Astrocyte (in vitro differentiated cells and primary cell): Measurements from ENCODE around the gene MTX3. TPM values are rescaled to one million over a fixed set of nuclear protein-coding genes. Genes with fewer than 3 reads are reported as not detected.

ENCODE experiments used
- DNase-seq: peaks from one replicate; pipeline ENCODE4 v3.0.0-alpha.2; 2010; ENCODE audit warnings: low read depth
- FAIRE-seq: peaks from 2 replicates; lab custom pipeline; 2011; peaks lifted over from hg19 to GRCh38; lab: Jason Lieb, UNC
- H2AFZ ChIP-seq: 2 replicates; pipeline ENCODE4 v1.6.0; 2012; ENCODE audit warnings: low read depth, low read length, inconsistent platforms
- H3K27ac ChIP-seq: 2 replicates; pipeline ENCODE4 v1.5.1; 2011; ENCODE audit warnings: low read depth, low read length, inconsistent platforms
- H3K27me3 ChIP-seq: 2 replicates; pipeline ENCODE4 v1.6.0; 2011; ENCODE audit warnings: low read length, inconsistent platforms; ENCODE audit not compliant: insufficient read depth
- H3K36me3 ChIP-seq: 2 replicates; pipeline ENCODE4 v1.5.1; 2011; ENCODE audit warnings: low read length, inconsistent platforms; ENCODE audit not compliant: insufficient read depth
- H3K4me1 ChIP-seq: 2 replicates; pipeline ENCODE4 v1.5.1; 2011; ENCODE audit warnings: low read length, inconsistent platforms; ENCODE audit not compliant: insufficient read depth
- H3K4me2 ChIP-seq: 2 replicates; pipeline ENCODE4 v1.6.0; 2012; ENCODE audit warnings: low read length, inconsistent platforms
- H3K4me3 ChIP-seq: 2 replicates; pipeline ENCODE4 v1.5.1; 2011; ENCODE audit warnings: low read depth, mild to moderate bottlenecking, low read length, inconsistent platforms; ENCODE audit not compliant: insufficient read depth
- H3K79me2 ChIP-seq: 2 replicates; pipeline ENCODE4 v1.6.0; 2012; ENCODE audit warnings: mild to moderate bottlenecking, low read length, inconsistent platforms; ENCODE audit not compliant: insufficient read depth
- H3K9ac ChIP-seq: 2 replicates; pipeline ENCODE4 v1.6.0; 2012; ENCODE audit warnings: mild to moderate bottlenecking, low read length, inconsistent platforms
- H3K9me3 ChIP-seq: 2 replicates; pipeline ENCODE4 v1.5.1; 2012; ENCODE audit warnings: low read depth, mild to moderate bottlenecking, low read length, inconsistent platforms; ENCODE audit not compliant: insufficient read depth
- H4K20me1 ChIP-seq: 2 replicates; pipeline ENCODE4 v1.6.0; 2012; ENCODE audit warnings: low read length, inconsistent platforms; ENCODE audit not compliant: insufficient read depth
- H3K27ac Mint-ChIP-seq: one replicate; pipeline ENCODE4 v1.8.0; 2021; ENCODE audit warnings: mild to moderate bottlenecking, mixed read lengths; ENCODE audit not compliant: unreplicated experiment
- H3K27me3 Mint-ChIP-seq: one replicate; pipeline ENCODE4 v1.8.0; 2021; ENCODE audit warnings: low read depth, mixed read lengths; ENCODE audit not compliant: unreplicated experiment
- H3K36me3 Mint-ChIP-seq: one replicate; pipeline ENCODE4 v1.8.0; 2021; ENCODE audit warnings: low read depth, mixed read lengths; ENCODE audit not compliant: unreplicated experiment
- H3K4me1 Mint-ChIP-seq: one replicate; pipeline ENCODE4 v1.8.0; 2021; ENCODE audit warnings: low read depth, mixed read lengths; ENCODE audit not compliant: unreplicated experiment
- H3K4me3 Mint-ChIP-seq: one replicate; pipeline ENCODE4 v1.8.0; 2021; ENCODE audit warnings: mild to moderate bottlenecking, moderate library complexity, mixed read lengths; ENCODE audit not compliant: unreplicated experiment
- H3K9me3 Mint-ChIP-seq: one replicate; pipeline ENCODE4 v1.8.0; 2021; ENCODE audit warnings: mild to moderate bottlenecking, mixed read lengths; ENCODE audit not compliant: unreplicated experiment
- CTCF ChIP-seq: IDR thresholded peaks from 2 replicates; pipeline ENCODE4 v1.5.1; 2011; ENCODE audit warnings: low read depth, mild to moderate bottlenecking, inconsistent platforms, low read length, moderate library complexity; ENCODE audit not compliant: insufficient read depth
- EZH2 ChIP-seq: IDR thresholded peaks from 2 replicates; pipeline ENCODE4 v1.6.1; 2012; ENCODE audit warnings: mild to moderate bottlenecking, low read length, inconsistent platforms; ENCODE audit not compliant: insufficient read depth
- total RNA-seq: library from RNA; stranded (reverse); gene quantifications from 2 replicates; pipeline ENCODE4 v1.2.1, GENCODE V29; 2021

MTX3 gene
- total RNA-seq, 1 donor from 2014 or later = 14.0 TPM

- no peaks in the 10 kb centered on the region for H3K9me3 ChIP-seq
- no peaks in the 10 kb centered on the region for H4K20me1 ChIP-seq
- no peak overlapping the region for H3K4me2 ChIP-seq
- FAIRE-seq (no peak), DNase-seq (no peak)
- H3K9ac ChIP-seq = no peak overlapping the region
- H3K4me1 Mint-ChIP-seq = no peaks in the 10 kb centered on the region
- no peaks in the 10 kb centered on the region for H3K9me3 Mint-ChIP-seq
- H3K27me3 Mint-ChIP-seq = no peaks in the 10 kb centered on the region
- no peak overlapping the region for H3K27ac ChIP-seq
- no peaks in the 10 kb centered on the region for H3K4me1 ChIP-seq
- no peak overlapping the region for H3K4me3 ChIP-seq
- H3K79me2 ChIP-seq = no peaks in the 10 kb centered on the region
- H3K36me3 Mint-ChIP-seq = peaks cover 6% of the 10 kb centered on the region
- peaks cover 30% of the 10 kb centered on the region for H3K36me3 ChIP-seq
- no peak overlapping the region for H3K27ac Mint-ChIP-seq
- H3K27me3 ChIP-seq = no peaks in the 10 kb centered on the region
- H3K4me3 Mint-ChIP-seq = no peak overlapping the region
- TF ChIP-seq EZH2 (no peak), CTCF (no peak)
- H2AFZ ChIP-seq = no peak overlapping the region
Measured at GRCh38 chr5:79983618-79984017, 7.4 kb downstream of the MTX3 start.

GRCh38 chr5:79982136-79982535 lies 8.9 kb downstream of the MTX3 start:
- H3K9me3 Mint-ChIP-seq = no peaks in the 10 kb centered on the region
- H3K4me3 Mint-ChIP-seq = no peak overlapping the region
- no peak overlapping the region for H3K27ac Mint-ChIP-seq
- Histone ChIP-seq H3K27ac (no peak overlapping the region), H3K79me2 (no peaks in the 10 kb centered on the region), H3K4me3 (no peak overlapping the region), H3K4me1 (no peaks in the 10 kb centered on the region), H3K36me3 (peaks cover 28% of the 10 kb centered on the region), H2AFZ (no peak overlapping the region), H3K9ac (no peak overlapping the region), H4K20me1 (no peaks in the 10 kb centered on the region), H3K27me3 (no peaks in the 10 kb centered on the region), H3K9me3 (no peaks in the 10 kb centered on the region), H3K4me2 (no peak overlapping the region)
- peaks cover 9% of the 10 kb centered on the region for H3K36me3 Mint-ChIP-seq
- DNase-seq = no peak
- TF ChIP-seq CTCF (no peak), EZH2 (no peak)
- no peaks in the 10 kb centered on the region for H3K27me3 Mint-ChIP-seq
- FAIRE-seq = no peak
- H3K4me1 Mint-ChIP-seq = no peaks in the 10 kb centered on the region

GRCh38 chr5:79976759-79977515 lies 14.1 kb downstream of the MTX3 start:
- Histone ChIP-seq H3K27me3 (no peaks in the 10 kb centered on the region), H3K9me3 (no peaks in the 10 kb centered on the region), H3K4me3 (no peak overlapping the region), H3K27ac (no peak overlapping the region), H2AFZ (no peak overlapping the region), H3K4me2 (no peak overlapping the region), H4K20me1 (no peaks in the 10 kb centered on the region), H3K4me1 (peaks cover 8% of the 10 kb centered on the region), H3K79me2 (no peaks in the 10 kb centered on the region), H3K9ac (no peak overlapping the region), H3K36me3 (peaks cover 9% of the 10 kb centered on the region)
- DNase-seq (no peak), FAIRE-seq (no peak)
- TF ChIP-seq EZH2 (no peak), CTCF (no peak)
- Mint-ChIP-seq H3K4me3 (no peak overlapping the region), H3K4me1 (peaks cover 28% of the 10 kb centered on the region), H3K36me3 (peaks cover 3% of the 10 kb centered on the region), H3K27ac (no peak overlapping the region), H3K27me3 (no peaks in the 10 kb centered on the region), H3K9me3 (no peaks in the 10 kb centered on the region)
